Prostate gland (tissue), 2 donors: ENCODE measurements around the gene MOCS1.

ENCODE experiments used
- POLR2AphosphoS5 ChIP-seq: sonication (generic); formaldehyde crosslinking; IDR thresholded peaks from one replicate; pipeline ENCODE4 v1.6.1; 2017; ENCODE audit warnings: antibody characterized with exemption
- TF ChIP-seq, protein P1 (sequence below), 4 experiments: fragments of 200-600 bp in 2 of 4; fragments of 450-650 bp in 2 of 4; sonication (generic) in 2 of 4; IDR thresholded peaks; 1 replicate in 3 of 4; 2 replicates in 1 of 4; pipeline ENCODE4 v1.5.1; 2016 to 2019; ENCODE audit warnings: antibody characterized with exemption in 4 of 4, mild to moderate bottlenecking in 2 of 4, moderate library complexity in 2 of 4

DNA sequence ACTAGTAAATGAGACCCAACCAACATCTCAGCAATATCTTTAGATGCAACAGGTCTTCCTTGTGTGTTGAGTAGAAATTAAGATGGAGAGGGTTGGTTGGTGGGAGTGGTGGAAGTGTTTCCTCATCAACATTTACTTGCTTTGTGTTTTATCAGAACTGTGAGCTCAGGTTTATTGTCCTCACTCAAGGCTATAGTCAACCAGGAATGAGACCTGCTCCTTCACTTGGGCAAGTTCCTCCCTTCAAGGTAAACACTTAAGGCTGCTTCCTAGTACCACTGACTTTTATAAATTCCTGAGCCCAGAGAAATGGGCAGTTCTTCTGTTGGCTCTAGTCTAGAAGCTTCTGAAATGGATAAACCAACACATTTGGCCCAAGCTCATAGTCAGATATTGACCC, 48.9 kb upstream of the MOCS1 start:
- TF ChIP-seq, protein P1, sequence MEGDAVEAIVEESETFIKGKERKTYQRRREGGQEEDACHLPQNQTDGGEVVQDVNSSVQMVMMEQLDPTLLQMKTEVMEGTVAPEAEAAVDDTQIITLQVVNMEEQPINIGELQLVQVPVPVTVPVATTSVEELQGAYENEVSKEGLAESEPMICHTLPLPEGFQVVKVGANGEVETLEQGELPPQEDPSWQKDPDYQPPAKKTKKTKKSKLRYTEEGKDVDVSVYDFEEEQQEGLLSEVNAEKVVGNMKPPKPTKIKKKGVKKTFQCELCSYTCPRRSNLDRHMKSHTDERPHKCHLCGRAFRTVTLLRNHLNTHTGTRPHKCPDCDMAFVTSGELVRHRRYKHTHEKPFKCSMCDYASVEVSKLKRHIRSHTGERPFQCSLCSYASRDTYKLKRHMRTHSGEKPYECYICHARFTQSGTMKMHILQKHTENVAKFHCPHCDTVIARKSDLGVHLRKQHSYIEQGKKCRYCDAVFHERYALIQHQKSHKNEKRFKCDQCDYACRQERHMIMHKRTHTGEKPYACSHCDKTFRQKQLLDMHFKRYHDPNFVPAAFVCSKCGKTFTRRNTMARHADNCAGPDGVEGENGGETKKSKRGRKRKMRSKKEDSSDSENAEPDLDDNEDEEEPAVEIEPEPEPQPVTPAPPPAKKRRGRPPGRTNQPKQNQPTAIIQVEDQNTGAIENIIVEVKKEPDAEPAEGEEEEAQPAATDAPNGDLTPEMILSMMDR (IDR thresholded peaks at IDR 0.05), result no peak
- no peak for TF ChIP-seq POLR2AphosphoS5
